Measurements from ENCODE around the gene WDFY2. TPM values are rescaled to one million over a fixed set of nuclear protein-coding genes. Genes with fewer than 3 reads are reported as not detected.

The WDFY2 gene
- total and polyA plus RNA-seq, 10 of the 15 experiments (the other 5 are each of a cell fraction or from before 2014, with no cell fraction given): 2.1 to 13.0 (median 8.1) TPM

DNA sequence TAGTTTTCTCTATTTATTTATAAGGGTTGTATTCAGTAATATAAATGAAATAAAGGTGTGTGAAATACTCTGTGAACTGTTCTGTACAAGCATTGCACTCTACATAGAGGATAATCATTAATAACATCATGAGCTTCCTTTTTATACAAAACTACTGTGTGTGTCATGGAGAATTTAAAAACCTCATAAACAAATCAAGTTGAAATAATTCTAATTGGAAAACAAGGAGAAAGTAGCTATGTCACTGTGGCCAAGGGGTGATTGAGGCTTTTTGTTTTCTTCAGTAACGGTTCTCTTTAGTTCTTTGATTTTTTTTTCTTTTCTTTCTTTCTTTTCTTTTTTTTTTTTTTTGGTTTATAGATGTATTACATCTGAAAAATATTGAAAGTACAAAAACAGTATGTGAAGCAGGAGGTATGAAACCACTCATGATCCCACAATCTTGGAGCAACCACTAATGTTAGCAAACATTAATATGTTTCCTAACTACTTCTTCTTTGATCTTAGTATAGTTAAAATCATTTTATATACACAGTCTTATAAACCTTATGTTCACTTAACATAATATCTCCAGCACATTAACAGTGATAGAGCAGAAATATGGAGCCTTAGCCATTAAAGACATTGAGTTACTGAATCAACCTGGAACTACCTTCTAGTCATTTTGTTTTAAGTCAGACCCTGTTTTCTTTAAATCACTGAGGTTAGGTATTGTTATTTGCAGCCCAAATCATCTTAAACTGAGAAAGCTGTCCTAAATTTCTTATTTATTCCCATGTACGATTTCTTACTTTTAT lies 45.4 kb downstream of the WDFY2 start:
- intact Hi-C loops (cut with micrococcal nuclease; ENCODE audit: unreplicated experiment): no loop called here
- ChIA-PET SMC1A (ENCODE audit: uncharacterized antibody, unreplicated experiment) (interaction anchor here (0.6 to 1.8 kb wide), 6 partner anchors 15 to 208 kb away, joined by 3 to 4 read pairs (median 4); no protein-coding TSS in a partner anchor), POLR2A (interaction anchor here (0.6 to 1.0 kb wide), 5 partner anchors 9 to 167 kb away, joined by 3 to 10 read pairs (median 5); no protein-coding TSS in a partner anchor), CTCF (interaction anchor here (0.6 to 1.1 kb wide), 5 partner anchors 10 to 89 kb away, joined by 3 to 4 read pairs (median 3); no protein-coding TSS in a partner anchor), RAD21 (ENCODE audit: unreplicated experiment) (interaction anchor here (0.6 to 1.3 kb wide), 3 partner anchors 16 to 333 kb away, joined by 3 read pairs; no protein-coding TSS in a partner anchor)
- DNase-seq (ENCODE audit: low read depth, low spot score) (no peak), FAIRE-seq (no peak), ATAC-seq (no peak)
- no peaks in the 10 kb centered on the region for H3K36me3 ChIP-seq (ENCODE audit: control insufficient read depth in 2 of 2, insufficient read depth in 2 of 2, low read length in 1 of 2)
- in situ Hi-C loops (cut with MboI): no loop called here
- peaks cover 3% of the 10 kb centered on the region for H3K4me1 ChIP-seq (ENCODE audit: control insufficient read depth, insufficient read depth, low read length)
- H4K20me1 ChIP-seq (ENCODE audit: control insufficient read depth, insufficient read depth): no peaks in the 10 kb centered on the region
- TF ChIP-seq CBX3 (IDR thresholded peaks at IDR 0.05; ENCODE audit: borderline replicate concordance, low read depth) (no peak), PML (IDR thresholded peaks at IDR 0.05; ENCODE audit: low read length) (no peak), SREBF2 (IDR thresholded peaks at IDR 0.05; ENCODE audit: low read length) (no peak), TCF7 (IDR thresholded peaks at IDR 0.05; ENCODE audit: borderline replicate concordance) (no peak), BRCA1 (IDR thresholded peaks at IDR 0.05; ENCODE audit: low read depth, low read length) (no peak), SUZ12 (IDR thresholded peaks at IDR 0.05; ENCODE audit: unreplicated experiment) (no peak), POLR2AphosphoS5 (IDR thresholded peaks at IDR 0.05; ENCODE audit: low read length) (no peak), MTA2 (IDR thresholded peaks at IDR 0.05; ENCODE audit: low read depth) (no peak), ZNF592 (IDR thresholded peaks at IDR 0.05) (no peak), ZNF207 (IDR thresholded peaks at IDR 0.05; ENCODE audit: borderline replicate concordance) (no peak), IRF4 (IDR thresholded peaks at IDR 0.05; ENCODE audit: low read depth, low read length) (no peak), NFYB (IDR thresholded peaks at IDR 0.05; ENCODE audit: insufficient read depth, low read depth, low read length) (no peak), YBX1 (IDR thresholded peaks at IDR 0.05) (no peak), EZH2 (IDR thresholded peaks at IDR 0.05; ENCODE audit: borderline replicate concordance, control insufficient read depth, low read depth, low read length) (no peak), HCFC1 (IDR thresholded peaks at IDR 0.05; ENCODE audit: low read length) (no peak), ZNF217 (IDR thresholded peaks at IDR 0.05) (no peak), ZNF622 (IDR thresholded peaks at IDR 0.05) (no peak), BHLHE40 (IDR thresholded peaks at IDR 0.05; ENCODE audit: borderline replicate concordance in 1 of 2, low read depth in 2 of 2, low read length in 1 of 2) (no peak)
- TF ChIP-seq, protein P1, sequence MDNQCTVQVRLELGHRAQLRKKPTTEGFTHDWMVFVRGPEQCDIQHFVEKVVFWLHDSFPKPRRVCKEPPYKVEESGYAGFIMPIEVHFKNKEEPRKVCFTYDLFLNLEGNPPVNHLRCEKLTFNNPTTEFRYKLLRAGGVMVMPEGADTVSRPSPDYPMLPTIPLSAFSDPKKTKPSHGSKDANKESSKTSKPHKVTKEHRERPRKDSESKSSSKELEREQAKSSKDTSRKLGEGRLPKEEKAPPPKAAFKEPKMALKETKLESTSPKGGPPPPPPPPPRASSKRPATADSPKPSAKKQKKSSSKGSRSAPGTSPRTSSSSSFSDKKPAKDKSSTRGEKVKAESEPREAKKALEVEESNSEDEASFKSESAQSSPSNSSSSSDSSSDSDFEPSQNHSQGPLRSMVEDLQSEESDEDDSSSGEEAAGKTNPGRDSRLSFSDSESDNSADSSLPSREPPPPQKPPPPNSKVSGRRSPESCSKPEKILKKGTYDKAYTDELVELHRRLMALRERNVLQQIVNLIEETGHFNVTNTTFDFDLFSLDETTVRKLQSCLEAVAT (IDR thresholded peaks at IDR 0.05): no peak
- BruUV-seq (replicated peaks): no TSS peak
- no peak overlapping the region for H2AFZ ChIP-seq (ENCODE audit: control insufficient read depth, low read depth, low read length)
- no peak overlapping the region for H3K4me2 ChIP-seq (ENCODE audit: control insufficient read depth, insufficient read depth)
- no peak overlapping the region for H3K27ac ChIP-seq (ENCODE audit: control insufficient read depth, insufficient read depth)
- no peaks in the 10 kb centered on the region for H3K9me3 ChIP-seq (replicated peaks; ENCODE audit: control insufficient read depth, insufficient read depth, low read length)
- no peak overlapping the region for H3K4me3 ChIP-seq
- no peaks in the 10 kb centered on the region for H3K27me3 ChIP-seq (replicated peaks in 1 of 2; ENCODE audit: control insufficient read depth in 2 of 2, insufficient read depth in 2 of 2, low read length in 1 of 2)
- 100% methylated on average over 2 of the region's 2 CpGs for WGBS (ENCODE audit: insufficient coverage, insufficient replicate concordance, low lambda C conversion rate, missing lambda C conversion rate)
- no peak overlapping the region for H3K9ac ChIP-seq (ENCODE audit: control insufficient read depth, insufficient read depth, low read length)
- peaks cover 5% of the 10 kb centered on the region for H3K79me2 ChIP-seq (ENCODE audit: control insufficient read depth, insufficient read depth, low read length)

Measured in GM12878 (cell line).